Effector CD8-positive, alpha-beta T cell (primary cell): ENCODE measurements around the gene DDRGK1.
A peak's percentile ranks its signal among the peaks of the same experiment; 100 is the strongest.

Experiments
- DNase-seq: peaks from one replicate; lab custom pipeline; 2025; lab: John Stamatoyannopoulos, UW
- total RNA-seq, 4 experiments: gene quantifications; one replicate each; lab custom pipeline; 2026; lab: John Stamatoyannopoulos, UW

The DDRGK1 gene
- total RNA-seq, result 50.6 to 58.5 (median 56.3) reads per million in 4 experiments

- peak; percentile 88 for DNase-seq
These were observed at the start of gene DDRGK1 for GRCh38 chr20:3204124-3204794. Gene DDRGK1, minus strand, starts transcription at chr20:3204682. Its CDS starts 55 bp downstream, at chr20:3204627.

GRCh38 chr20:3251806-3252205, 47.3 kb upstream of the DDRGK1 start:
- DNase-seq, result no peak

- DNase-seq, result no peak
These were observed 45.6 kb upstream of the DDRGK1 start for GRCh38 chr20:3250091-3250504.

GRCh38 chr20:3248993-3249347, 44.5 kb upstream of the DDRGK1 start:
- no peak for DNase-seq

- no peak for DNase-seq
These were observed 43.9 kb upstream of the DDRGK1 start for GRCh38 chr20:3248167-3248992.

GRCh38 chr20:3247638-3248037, 43.2 kb upstream of the DDRGK1 start:
- no peak for DNase-seq

- no peak for DNase-seq
These were observed 42.2 kb upstream of the DDRGK1 start for GRCh38 chr20:3246682-3247081.

- no peak for DNase-seq
These were observed 41.2 kb upstream of the DDRGK1 start for GRCh38 chr20:3245711-3246110.

- no peak for DNase-seq
These were observed 40.7 kb upstream of the DDRGK1 start for GRCh38 chr20:3245156-3245555.

- no peak for DNase-seq
These were observed 40.1 kb upstream of the DDRGK1 start for GRCh38 chr20:3244613-3245012.

GRCh38 chr20:3243718-3244358, 39.4 kb upstream of the DDRGK1 start:
- no peak for DNase-seq

- no peak for DNase-seq
These were observed 37.8 kb upstream of the DDRGK1 start for GRCh38 chr20:3242172-3242692.

GRCh38 chr20:3240776-3241363, 36.4 kb upstream of the DDRGK1 start:
- DNase-seq, result no peak

GRCh38 chr20:3239867-3240775, 35.6 kb upstream of the DDRGK1 start:
- no peak for DNase-seq

- no peak for DNase-seq
These were observed 34.8 kb upstream of the DDRGK1 start, which contains the start of gene SLC4A11 for GRCh38 chr20:3239026-3239866. Gene SLC4A11, minus strand, starts transcription at chr20:3239190. Its CDS starts 53 bp downstream, at chr20:3239137.

GRCh38 chr20:3238616-3239025, 34.1 kb upstream of the DDRGK1 start:
- no peak for DNase-seq

- DNase-seq, result no peak
These were observed 33.6 kb upstream of the DDRGK1 start for GRCh38 chr20:3237958-3238615.

GRCh38 chr20:3237011-3237957, 32.8 kb upstream of the DDRGK1 start:
- DNase-seq, result no peak
